SK-N-MC (cell line): ENCODE results near the gene RFC3.

Experiments
- EZH2 ChIP-seq: fragments of 200-600 bp; sonication (generic); IDR thresholded peaks from one replicate; pipeline ENCODE4 v1.6.1; 2017; ENCODE audit warnings: antibody characterized with exemption
- POLR2AphosphoS5 ChIP-seq: IDR thresholded peaks from 2 replicates; pipeline ENCODE4 v1.6.1; 2012; ENCODE audit warnings: mild to moderate bottlenecking, low read depth, low read length, borderline replicate concordance

DNA sequence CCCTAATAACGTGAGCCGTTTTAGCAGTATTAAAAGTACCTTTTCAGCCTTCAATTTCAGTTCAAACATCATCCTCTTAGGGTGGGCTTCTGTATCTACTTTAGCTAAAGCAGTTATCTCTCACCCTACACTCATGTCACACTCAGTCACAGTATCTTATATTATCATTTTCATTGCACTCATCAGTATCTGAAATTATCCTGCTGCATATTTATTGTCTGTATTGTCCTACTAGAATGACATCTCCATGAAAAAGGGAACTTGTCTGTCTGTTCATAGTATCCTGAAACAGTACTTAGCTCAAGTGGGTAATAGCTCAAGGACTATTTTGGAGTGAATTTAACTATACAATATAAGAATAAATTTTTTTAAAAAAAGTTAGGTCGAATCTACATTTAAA lies 19.9 kb upstream of the RFC3 start:
- TF ChIP-seq POLR2AphosphoS5 (no peak), EZH2 (no peak)
